ENCODE data around the gene CCDC74A. TPM values are rescaled to one million over a fixed set of nuclear protein-coding genes. Genes with fewer than 3 reads are reported as not detected.
"Not testable (repeated sequence)": the region's sequence is repeated elsewhere in the genome, so short reads cannot be mapped to it uniquely, and the experiment has no call there.

The CCDC74A gene
- total and polyA plus RNA-seq, 9 of the 15 experiments (the other 6 are each of a cell fraction or from before 2014, with no cell fraction given) = 1.1 to 38.1 (median 9.6) TPM

DNA sequence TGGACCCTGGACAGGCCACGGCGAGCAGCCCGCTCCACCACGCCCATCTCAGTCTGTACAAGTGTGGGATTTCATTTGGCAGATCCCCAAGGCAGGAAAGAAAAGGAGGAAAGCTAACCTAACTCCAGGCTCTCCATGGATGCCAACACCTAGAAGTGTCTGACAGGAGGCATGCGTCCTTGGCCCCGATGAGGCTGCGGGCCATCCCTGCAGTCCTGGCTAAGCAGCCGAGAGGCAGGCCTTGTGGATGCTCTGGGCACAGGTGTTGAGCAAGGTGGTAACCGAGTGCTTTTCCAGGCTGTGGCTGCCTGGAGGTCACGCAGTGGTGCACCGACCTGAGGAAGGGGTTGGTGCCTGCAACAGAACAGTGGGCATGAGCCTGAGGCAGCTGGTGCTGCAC lies 7.3 kb downstream of the CCDC74A start:
- H4K20me1 ChIP-seq (replicated peaks; ENCODE audit: control insufficient read depth, insufficient read depth, low read length); H3K27me3 ChIP-seq (ENCODE audit: control insufficient read depth in 2 of 2, insufficient read depth in 2 of 2, low read length in 2 of 2); CTCF ChIA-PET (ENCODE audit: low intra/inter-chr PET ratio); intact Hi-C loops (cut with micrococcal nuclease); H3K9ac ChIP-seq (ENCODE audit: insufficient read depth in 1 of 2, low read depth in 2 of 2, low read length in 2 of 2); DNase-seq (ENCODE audit: extremely low read depth in 1 of 4, low spot score in 3 of 4); H3K9me3 ChIP-seq (replicated peaks; ENCODE audit: control insufficient read depth, insufficient read depth, low read depth, low read length); ATAC-seq; H3K27ac ChIP-seq (ENCODE audit: extremely low read depth, low read depth, low read length); H2AFZ ChIP-seq (ENCODE audit: low read depth, low read length); H3K9me1 ChIP-seq (ENCODE audit: control insufficient read depth, insufficient read depth, low read length); POLR2A ChIA-PET; FAIRE-seq; in situ Hi-C loops (cut with MboI); H3K4me2 ChIP-seq (ENCODE audit: insufficient read depth, low read length); H3K79me2 ChIP-seq (ENCODE audit: control insufficient read depth, insufficient read depth, low read length); H3K36me3 ChIP-seq (ENCODE audit: control insufficient read depth, insufficient read depth, low read length); BruUV-seq (replicated peaks); H3K4me3 ChIP-seq: not testable (repeated sequence)
- 22% methylated on average over 7 of the region's 11 CpGs for WGBS (ENCODE audit: insufficient coverage, low coverage, missing lambda C conversion rate)
- H3K4me1 ChIP-seq (replicated peaks in 1 of 2; ENCODE audit: control insufficient read depth in 2 of 2, insufficient read depth in 2 of 2, low read length in 2 of 2) = peaks cover 0 to 21% of the 10 kb centered on the region in 2 experiments; a peak in 2 of 5 replicates

DNA sequence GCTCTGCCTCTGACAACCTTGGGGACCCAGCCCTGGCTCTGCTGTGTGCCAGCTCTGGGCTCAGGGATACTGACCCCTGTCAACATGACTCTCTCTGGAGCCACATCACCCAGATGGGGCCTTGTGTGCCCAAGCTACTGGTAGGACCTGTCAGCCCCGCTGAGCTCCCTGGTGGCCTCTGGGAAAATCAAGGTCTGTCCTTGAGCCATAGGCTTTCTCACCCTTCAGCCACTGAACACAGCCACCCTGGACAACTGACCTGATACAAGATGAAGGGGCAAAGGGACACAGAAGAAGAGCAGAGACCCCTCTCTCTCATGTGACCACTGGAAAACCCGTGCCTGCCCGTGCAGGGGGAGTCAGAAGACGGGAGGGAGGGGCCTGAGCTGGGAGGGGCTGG lies 7.8 kb downstream of the CCDC74A start:
- DNase-seq (ENCODE audit: extremely low read depth in 1 of 4, low spot score in 3 of 4) = no peak
- TF ChIP-seq SIN3A (IDR thresholded peaks at IDR 0.05; ENCODE audit: borderline replicate concordance in 2 of 2, control insufficient read depth in 1 of 2, low read depth in 2 of 2, low read length in 2 of 2) = no peak
- TF ChIP-seq, protein P1, sequence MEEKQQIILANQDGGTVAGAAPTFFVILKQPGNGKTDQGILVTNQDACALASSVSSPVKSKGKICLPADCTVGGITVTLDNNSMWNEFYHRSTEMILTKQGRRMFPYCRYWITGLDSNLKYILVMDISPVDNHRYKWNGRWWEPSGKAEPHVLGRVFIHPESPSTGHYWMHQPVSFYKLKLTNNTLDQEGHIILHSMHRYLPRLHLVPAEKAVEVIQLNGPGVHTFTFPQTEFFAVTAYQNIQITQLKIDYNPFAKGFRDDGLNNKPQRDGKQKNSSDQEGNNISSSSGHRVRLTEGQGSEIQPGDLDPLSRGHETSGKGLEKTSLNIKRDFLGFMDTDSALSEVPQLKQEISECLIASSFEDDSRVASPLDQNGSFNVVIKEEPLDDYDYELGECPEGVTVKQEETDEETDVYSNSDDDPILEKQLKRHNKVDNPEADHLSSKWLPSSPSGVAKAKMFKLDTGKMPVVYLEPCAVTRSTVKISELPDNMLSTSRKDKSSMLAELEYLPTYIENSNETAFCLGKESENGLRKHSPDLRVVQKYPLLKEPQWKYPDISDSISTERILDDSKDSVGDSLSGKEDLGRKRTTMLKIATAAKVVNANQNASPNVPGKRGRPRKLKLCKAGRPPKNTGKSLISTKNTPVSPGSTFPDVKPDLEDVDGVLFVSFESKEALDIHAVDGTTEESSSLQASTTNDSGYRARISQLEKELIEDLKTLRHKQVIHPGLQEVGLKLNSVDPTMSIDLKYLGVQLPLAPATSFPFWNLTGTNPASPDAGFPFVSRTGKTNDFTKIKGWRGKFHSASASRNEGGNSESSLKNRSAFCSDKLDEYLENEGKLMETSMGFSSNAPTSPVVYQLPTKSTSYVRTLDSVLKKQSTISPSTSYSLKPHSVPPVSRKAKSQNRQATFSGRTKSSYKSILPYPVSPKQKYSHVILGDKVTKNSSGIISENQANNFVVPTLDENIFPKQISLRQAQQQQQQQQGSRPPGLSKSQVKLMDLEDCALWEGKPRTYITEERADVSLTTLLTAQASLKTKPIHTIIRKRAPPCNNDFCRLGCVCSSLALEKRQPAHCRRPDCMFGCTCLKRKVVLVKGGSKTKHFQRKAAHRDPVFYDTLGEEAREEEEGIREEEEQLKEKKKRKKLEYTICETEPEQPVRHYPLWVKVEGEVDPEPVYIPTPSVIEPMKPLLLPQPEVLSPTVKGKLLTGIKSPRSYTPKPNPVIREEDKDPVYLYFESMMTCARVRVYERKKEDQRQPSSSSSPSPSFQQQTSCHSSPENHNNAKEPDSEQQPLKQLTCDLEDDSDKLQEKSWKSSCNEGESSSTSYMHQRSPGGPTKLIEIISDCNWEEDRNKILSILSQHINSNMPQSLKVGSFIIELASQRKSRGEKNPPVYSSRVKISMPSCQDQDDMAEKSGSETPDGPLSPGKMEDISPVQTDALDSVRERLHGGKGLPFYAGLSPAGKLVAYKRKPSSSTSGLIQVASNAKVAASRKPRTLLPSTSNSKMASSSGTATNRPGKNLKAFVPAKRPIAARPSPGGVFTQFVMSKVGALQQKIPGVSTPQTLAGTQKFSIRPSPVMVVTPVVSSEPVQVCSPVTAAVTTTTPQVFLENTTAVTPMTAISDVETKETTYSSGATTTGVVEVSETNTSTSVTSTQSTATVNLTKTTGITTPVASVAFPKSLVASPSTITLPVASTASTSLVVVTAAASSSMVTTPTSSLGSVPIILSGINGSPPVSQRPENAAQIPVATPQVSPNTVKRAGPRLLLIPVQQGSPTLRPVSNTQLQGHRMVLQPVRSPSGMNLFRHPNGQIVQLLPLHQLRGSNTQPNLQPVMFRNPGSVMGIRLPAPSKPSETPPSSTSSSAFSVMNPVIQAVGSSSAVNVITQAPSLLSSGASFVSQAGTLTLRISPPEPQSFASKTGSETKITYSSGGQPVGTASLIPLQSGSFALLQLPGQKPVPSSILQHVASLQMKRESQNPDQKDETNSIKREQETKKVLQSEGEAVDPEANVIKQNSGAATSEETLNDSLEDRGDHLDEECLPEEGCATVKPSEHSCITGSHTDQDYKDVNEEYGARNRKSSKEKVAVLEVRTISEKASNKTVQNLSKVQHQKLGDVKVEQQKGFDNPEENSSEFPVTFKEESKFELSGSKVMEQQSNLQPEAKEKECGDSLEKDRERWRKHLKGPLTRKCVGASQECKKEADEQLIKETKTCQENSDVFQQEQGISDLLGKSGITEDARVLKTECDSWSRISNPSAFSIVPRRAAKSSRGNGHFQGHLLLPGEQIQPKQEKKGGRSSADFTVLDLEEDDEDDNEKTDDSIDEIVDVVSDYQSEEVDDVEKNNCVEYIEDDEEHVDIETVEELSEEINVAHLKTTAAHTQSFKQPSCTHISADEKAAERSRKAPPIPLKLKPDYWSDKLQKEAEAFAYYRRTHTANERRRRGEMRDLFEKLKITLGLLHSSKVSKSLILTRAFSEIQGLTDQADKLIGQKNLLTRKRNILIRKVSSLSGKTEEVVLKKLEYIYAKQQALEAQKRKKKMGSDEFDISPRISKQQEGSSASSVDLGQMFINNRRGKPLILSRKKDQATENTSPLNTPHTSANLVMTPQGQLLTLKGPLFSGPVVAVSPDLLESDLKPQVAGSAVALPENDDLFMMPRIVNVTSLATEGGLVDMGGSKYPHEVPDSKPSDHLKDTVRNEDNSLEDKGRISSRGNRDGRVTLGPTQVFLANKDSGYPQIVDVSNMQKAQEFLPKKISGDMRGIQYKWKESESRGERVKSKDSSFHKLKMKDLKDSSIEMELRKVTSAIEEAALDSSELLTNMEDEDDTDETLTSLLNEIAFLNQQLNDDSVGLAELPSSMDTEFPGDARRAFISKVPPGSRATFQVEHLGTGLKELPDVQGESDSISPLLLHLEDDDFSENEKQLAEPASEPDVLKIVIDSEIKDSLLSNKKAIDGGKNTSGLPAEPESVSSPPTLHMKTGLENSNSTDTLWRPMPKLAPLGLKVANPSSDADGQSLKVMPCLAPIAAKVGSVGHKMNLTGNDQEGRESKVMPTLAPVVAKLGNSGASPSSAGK (IDR thresholded peaks at IDR 0.05) = no peak
- no peak for TF ChIP-seq KAT7 (CRISPR knock-in tag; IDR thresholded peaks at IDR 0.05; ENCODE audit: borderline replicate concordance)

More for the DNA sequence above, 7.8 kb downstream of the CCDC74A start:
- Histone ChIP-seq H3K9ac (ENCODE audit: insufficient read depth in 1 of 2, low read depth in 2 of 2, low read length in 2 of 2) (no peak overlapping the region), H4K20me1 (replicated peaks; ENCODE audit: control insufficient read depth, insufficient read depth, low read length) (no peaks in the 10 kb centered on the region), H3K9me3 (replicated peaks; ENCODE audit: control insufficient read depth, insufficient read depth, low read depth, low read length) (no peaks in the 10 kb centered on the region), H3K36me3 (ENCODE audit: control insufficient read depth, insufficient read depth, low read length) (no peaks in the 10 kb centered on the region), H3K4me1 (replicated peaks in 1 of 2; ENCODE audit: control insufficient read depth in 2 of 2, insufficient read depth in 2 of 2, low read length in 2 of 2) (peaks cover 0 to 20% of the 10 kb centered on the region in 2 experiments; a peak in 2 of 5 replicates), H3K9me1 (ENCODE audit: control insufficient read depth, insufficient read depth, low read length) (no peaks in the 10 kb centered on the region), H3K4me3 (no peak overlapping the region), H3K4me2 (ENCODE audit: insufficient read depth, low read length) (no peak overlapping the region), H3K27me3 (ENCODE audit: control insufficient read depth in 2 of 2, insufficient read depth in 2 of 2, low read length in 2 of 2) (no peaks in the 10 kb centered on the region), H3K79me2 (ENCODE audit: control insufficient read depth, insufficient read depth, low read length) (no peaks in the 10 kb centered on the region), H2AFZ (ENCODE audit: low read depth, low read length) (no peak overlapping the region), H3K27ac (ENCODE audit: extremely low read depth, low read depth, low read length) (no peak overlapping the region)
- WGBS (ENCODE audit: insufficient coverage, low coverage, missing lambda C conversion rate) = 12% methylated on average over 4 of the region's 4 CpGs
- in situ Hi-C loops (cut with MboI) = no loop called here
- CTCF ChIA-PET (ENCODE audit: low intra/inter-chr PET ratio) = no interaction called here
- no TSS peak for BruUV-seq (replicated peaks)
- no peak for FAIRE-seq
- intact Hi-C loops (cut with micrococcal nuclease) = no loop called here
- no peak for ATAC-seq
- POLR2A ChIA-PET = no interaction called here

All from K562 (cell line).